Activated CD8-positive, alpha-beta memory T cell treated with anti-CD3 and anti-CD28 coated beads, Interleukin-2, amount 50 U/mL, for 24 hours (primary cell): Measurements from ENCODE around the gene KDM4B.

ENCODE experiments used
- DNase-seq: peaks from one replicate; pipeline ENCODE4 v3.0.0-alpha.2; 2020; ENCODE audit errors: extremely low read depth

The KDM4B gene

GRCh38 chr19:5012688-5013457 lies 44.0 kb downstream of the KDM4B start:
- no peak for DNase-seq

GRCh38 chr19:5013761-5014160 lies 44.8 kb downstream of the KDM4B start:
- no peak for DNase-seq

GRCh38 chr19:5014941-5015340 lies 46.0 kb downstream of the KDM4B start:
- DNase-seq = no peak

GRCh38 chr19:5016268-5016667 lies 47.4 kb downstream of the KDM4B start:
- no peak for DNase-seq

- no peak for DNase-seq
Observed at GRCh38 chr19:5016781-5017180, 47.9 kb downstream of the KDM4B start.

GRCh38 chr19:5017235-5017634 lies 48.3 kb downstream of the KDM4B start:
- DNase-seq = no peak

GRCh38 chr19:5018224-5019015 lies 49.5 kb downstream of the KDM4B start:
- DNase-seq = no peak

GRCh38 chr19:5020368-5020767 lies 51.5 kb downstream of the KDM4B start:
- no peak for DNase-seq

- DNase-seq = no peak
Observed at GRCh38 chr19:5021046-5021445, 52.1 kb downstream of the KDM4B start.

- DNase-seq = no peak
Observed at GRCh38 chr19:5022066-5022860, 53.4 kb downstream of the KDM4B start.

GRCh38 chr19:5023128-5023571 lies 54.2 kb downstream of the KDM4B start:
- no peak for DNase-seq

- DNase-seq = no peak
Observed at GRCh38 chr19:5024282-5024681, 55.4 kb downstream of the KDM4B start.

GRCh38 chr19:5025027-5025426 lies 56.1 kb downstream of the KDM4B start:
- no peak for DNase-seq

- no peak for DNase-seq
Observed at GRCh38 chr19:5026706-5027273, 57.9 kb downstream of the KDM4B start.

GRCh38 chr19:5028229-5028886 lies 59.4 kb downstream of the KDM4B start:
- DNase-seq = no peak

GRCh38 chr19:5029596-5029995 lies 60.7 kb downstream of the KDM4B start:
- DNase-seq = peak; percentile 23

GRCh38 chr19:5030136-5030820 lies 61.4 kb downstream of the KDM4B start:
- no peak for DNase-seq

- DNase-seq = no peak
Observed at GRCh38 chr19:5030822-5031221, 61.9 kb downstream of the KDM4B start.

GRCh38 chr19:5031231-5032100 lies 62.6 kb downstream of the KDM4B start:
- peak; percentile 66 for DNase-seq
